Stomach smooth muscle (tissue), 2 donors: Measurements from ENCODE around the gene FAF1.
"Not testable (repeated sequence)": the region's sequence is repeated elsewhere in the genome, so short reads cannot be mapped to it uniquely, and the experiment has no call there.

ENCODE experiments used
- H3K27ac ChIP-seq: one replicate; pipeline ENCODE4 v1.7.0; 2013; ENCODE audit warnings: mild to moderate bottlenecking, low read length, inconsistent platforms
- H3K27me3 ChIP-seq, 2 donors: one replicate each; pipeline ENCODE4 v1.7.0; 2013; ENCODE audit warnings: low read length in 2 of 2; ENCODE audit not compliant: insufficient read depth in 2 of 2, control insufficient read depth in 1 of 2
- H3K36me3 ChIP-seq, 2 donors: one replicate each; pipeline ENCODE4 v1.7.0; 2013; ENCODE audit warnings: low read length in 2 of 2; ENCODE audit not compliant: control insufficient read depth in 2 of 2, insufficient read depth in 2 of 2
- H3K4me1 ChIP-seq: one replicate; pipeline ENCODE4 v1.7.0; 2013; ENCODE audit warnings: low read length; ENCODE audit not compliant: control insufficient read depth, insufficient read depth
- H3K4me3 ChIP-seq, 2 donors: one replicate each; pipeline ENCODE4 v1.7.0; 2013; ENCODE audit warnings: low read length in 2 of 2
- H3K9ac ChIP-seq, 2 donors: one replicate each; pipeline ENCODE4 v1.7.0; 2013; ENCODE audit warnings: low read length in 2 of 2, mild to moderate bottlenecking in 1 of 2
- H3K9me3 ChIP-seq, 2 donors: one replicate each; pipeline ENCODE4 v1.7.0; 2013; ENCODE audit warnings: low read length in 2 of 2; ENCODE audit not compliant: control insufficient read depth in 2 of 2
- donor health status: healthy.
- donor health status: Pancreatic carcinoma.

FAF1 gene

GRCh38 chr1:50959303-50959912, 659 bp downstream of the FAF1 start:
- no peaks in the 10 kb centered on the region for H3K27me3 ChIP-seq

DNA sequence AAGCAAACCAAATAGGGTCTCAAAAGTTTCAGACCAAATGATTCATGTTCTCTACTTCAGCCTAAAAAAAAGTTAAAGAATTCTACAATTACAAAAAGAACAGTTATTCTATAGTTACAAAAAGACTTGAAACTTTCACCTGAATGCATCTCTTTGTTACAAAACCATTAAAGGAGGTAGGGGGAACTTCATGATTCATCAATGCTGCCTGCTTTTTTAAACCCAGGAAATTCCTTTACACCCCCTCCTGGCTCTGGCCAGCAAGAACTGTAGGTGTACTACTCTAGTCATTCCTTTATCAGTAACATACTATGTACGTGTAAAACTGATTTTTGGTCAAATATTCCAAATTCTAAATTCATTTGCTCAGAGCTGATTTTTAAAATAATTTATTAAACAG, 5.0 kb downstream of the FAF1 start:
- H3K9me3 ChIP-seq = no peaks in the 10 kb centered on the region
- H3K4me3 ChIP-seq = no peak overlapping the region
- peaks cover 7% of the 10 kb centered on the region for H3K4me1 ChIP-seq
- no peak overlapping the region for H3K27ac ChIP-seq
- H3K27me3 ChIP-seq = no peaks in the 10 kb centered on the region
- no peaks in the 10 kb centered on the region for H3K36me3 ChIP-seq
- no peak overlapping the region for H3K9ac ChIP-seq

More at GRCh38 chr1:50959303-50959912, 659 bp downstream of the FAF1 start:
- H3K9ac ChIP-seq = peak overlapping the region; percentile 55 to 82
- peak overlapping the region; percentile 38 for H3K27ac ChIP-seq
- H3K4me1 ChIP-seq = peaks cover 7% of the 10 kb centered on the region
- H3K4me3 ChIP-seq = peak overlapping the region; percentile 87 to 93
- H3K36me3 ChIP-seq = no peaks in the 10 kb centered on the region
- no peaks in the 10 kb centered on the region for H3K9me3 ChIP-seq

DNA sequence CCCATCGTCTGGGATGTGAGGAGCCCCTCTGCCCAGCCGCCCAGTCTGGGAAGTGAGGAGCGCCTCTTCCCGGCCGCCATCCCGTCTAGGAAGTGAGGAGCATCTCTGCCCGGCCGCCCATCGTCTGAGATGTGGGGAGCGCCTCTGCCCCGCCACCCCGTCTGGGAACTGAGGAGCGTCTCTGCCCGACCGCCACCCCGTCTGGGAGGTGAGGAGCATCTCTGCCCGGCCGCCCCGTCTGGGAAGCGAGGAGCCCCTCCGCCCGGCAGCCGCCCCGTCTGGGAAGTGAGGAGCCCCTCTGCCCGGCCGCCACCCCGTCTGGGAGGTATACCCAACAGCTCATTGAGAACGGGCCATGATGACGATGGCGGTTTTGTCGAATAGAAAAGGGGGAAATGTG, 7.5 kb downstream of the FAF1 start:
- H3K4me1 ChIP-seq, H3K27me3 ChIP-seq, H3K36me3 ChIP-seq, H3K4me3 ChIP-seq, H3K9me3 ChIP-seq, H3K9ac ChIP-seq, H3K27ac ChIP-seq: not testable (repeated sequence)

DNA sequence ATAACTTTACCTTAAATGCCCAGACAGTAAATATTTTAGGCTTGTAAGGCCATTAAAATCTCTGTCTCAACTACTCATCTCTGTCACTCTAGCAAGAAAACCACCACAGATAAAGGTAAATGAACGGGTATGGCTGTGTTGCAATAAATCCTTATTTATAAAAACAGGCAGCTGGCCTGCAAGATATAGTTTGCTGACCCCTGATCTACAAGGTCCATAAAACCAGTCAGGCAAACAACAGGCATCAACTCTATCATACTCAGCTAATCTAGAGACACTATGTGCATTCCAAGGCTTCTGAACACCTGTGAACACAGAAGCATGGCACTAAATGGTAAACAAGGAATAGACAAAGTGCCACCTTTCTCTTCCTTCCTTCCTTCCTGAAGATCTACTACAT, 9.7 kb downstream of the FAF1 start:
- Histone ChIP-seq H3K4me1 (no peaks in the 10 kb centered on the region), H3K27me3 (no peaks in the 10 kb centered on the region), H3K36me3 (no peaks in the 10 kb centered on the region), H3K9ac (no peak overlapping the region), H3K9me3 (no peaks in the 10 kb centered on the region), H3K4me3 (no peak overlapping the region), H3K27ac (no peak overlapping the region)

GRCh38 chr1:50949286-50949982, 10.6 kb downstream of the FAF1 start:
- H3K4me1 ChIP-seq = no peaks in the 10 kb centered on the region
- no peaks in the 10 kb centered on the region for H3K36me3 ChIP-seq
- no peaks in the 10 kb centered on the region for H3K9me3 ChIP-seq
- no peaks in the 10 kb centered on the region for H3K27me3 ChIP-seq
- H3K27ac ChIP-seq = no peak overlapping the region
- H3K9ac ChIP-seq = no peak overlapping the region
- no peak overlapping the region for H3K4me3 ChIP-seq

DNA sequence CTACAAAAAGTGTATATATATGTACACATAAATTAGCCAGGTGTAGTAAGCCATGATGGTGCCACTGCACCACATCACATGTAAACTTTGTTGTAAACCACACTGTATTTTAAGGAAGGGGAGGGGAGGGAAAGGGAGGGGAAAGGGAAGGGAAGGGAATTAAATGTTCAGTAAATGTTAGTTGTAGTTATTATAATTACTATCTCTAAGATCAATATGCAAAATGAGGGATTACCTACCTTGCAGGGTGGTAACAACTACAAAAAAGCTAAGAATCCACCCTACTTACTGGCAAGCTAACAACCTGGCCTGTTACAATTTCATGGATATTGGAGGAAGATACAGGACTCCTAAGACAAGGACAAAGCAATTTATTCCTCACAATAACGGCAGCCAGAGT, 17.7 kb downstream of the FAF1 start:
- H3K27ac ChIP-seq = no peak overlapping the region
- no peaks in the 10 kb centered on the region for H3K9me3 ChIP-seq
- no peaks in the 10 kb centered on the region for H3K4me1 ChIP-seq
- no peak overlapping the region for H3K9ac ChIP-seq
- H3K27me3 ChIP-seq = no peaks in the 10 kb centered on the region
- peaks cover 0 to 3% of the 10 kb centered on the region in 2 donors for H3K36me3 ChIP-seq
- H3K4me3 ChIP-seq = no peak overlapping the region

- Histone ChIP-seq H3K9me3 (no peaks in the 10 kb centered on the region), H3K27me3 (no peaks in the 10 kb centered on the region), H3K4me3 (no peak overlapping the region), H3K4me1 (no peaks in the 10 kb centered on the region), H3K9ac (no peak overlapping the region), H3K27ac (no peak overlapping the region), H3K36me3 (peaks cover 0 to 3% of the 10 kb centered on the region in 2 donors)
These were observed 19.8 kb downstream of the FAF1 start for GRCh38 chr1:50940291-50940690.

GRCh38 chr1:50936321-50936720, 23.7 kb downstream of the FAF1 start:
- H3K4me1 ChIP-seq = no peaks in the 10 kb centered on the region

GRCh38 chr1:50935276-50935675, 24.8 kb downstream of the FAF1 start:
- H3K9ac ChIP-seq, H3K4me3 ChIP-seq, H3K36me3 ChIP-seq, H3K27me3 ChIP-seq, H3K9me3 ChIP-seq, H3K4me1 ChIP-seq, H3K27ac ChIP-seq: not testable (repeated sequence)

More at GRCh38 chr1:50936321-50936720, 23.7 kb downstream of the FAF1 start:
- Histone ChIP-seq H3K36me3 (no peaks in the 10 kb centered on the region), H3K9ac (no peak overlapping the region), H3K9me3 (no peaks in the 10 kb centered on the region), H3K27ac (no peak overlapping the region), H3K4me3 (no peak overlapping the region), H3K27me3 (no peaks in the 10 kb centered on the region)

- Histone ChIP-seq H3K4me1 (no peaks in the 10 kb centered on the region), H3K4me3 (no peak overlapping the region), H3K36me3 (no peaks in the 10 kb centered on the region), H3K27ac (no peak overlapping the region), H3K9ac (no peak overlapping the region), H3K9me3 (no peaks in the 10 kb centered on the region), H3K27me3 (no peaks in the 10 kb centered on the region)
These were observed 25.2 kb downstream of the FAF1 start for GRCh38 chr1:50934838-50935237.

GRCh38 chr1:50933770-50934169, 26.3 kb downstream of the FAF1 start:
- not testable (repeated sequence) for H3K9me3 ChIP-seq, H3K4me3 ChIP-seq, H3K27me3 ChIP-seq, H3K36me3 ChIP-seq, H3K4me1 ChIP-seq, H3K9ac ChIP-seq, H3K27ac ChIP-seq
